ENCODE data around the gene MEDAG. TPM values are rescaled to one million over a fixed set of nuclear protein-coding genes. Genes with fewer than 3 reads are reported as not detected.
A peak's percentile ranks its signal among the peaks of the same experiment; 100 is the strongest.

The MEDAG gene
- total and polyA plus RNA-seq, 11 donors, result 3.8 to 41.9 (median 8.0) TPM

- no peak overlapping the region for H3K4me3 ChIP-seq
- intact Hi-C loops (cut with DNase I), result no loop called here
- 63 to 75% (median 68%) methylated on average over 6 of the region's 6 CpGs for WGBS, 4 donors
- H3K27ac ChIP-seq, result peak overlapping the region in 3 of 12 donors; percentile 5 to 30 (median 19)
- no peak for ATAC-seq
- no peaks in the 10 kb centered on the region for H3K36me3 ChIP-seq
- peak in 2 of 5 donors; percentile 49 to 67 for DNase-seq
- H3K4me1 ChIP-seq, result peaks cover 0 to 31% (median 6%) of the 10 kb centered on the region in 12 donors
- no peaks in the 10 kb centered on the region for H3K9me3 ChIP-seq
- TF ChIP-seq CTCF (IDR thresholded peaks at IDR 0.05) (no peak), POLR2A (IDR thresholded peaks at IDR 0.05) (no peak)
- no peaks in the 10 kb centered on the region for H3K27me3 ChIP-seq
Measured at GRCh38 chr13:30872685-30873461, 33.2 kb upstream of the MEDAG start.

GRCh38 chr13:30873499-30873898 lies 32.6 kb upstream of the MEDAG start:
- peaks cover 0 to 31% (median 6%) of the 10 kb centered on the region in 12 donors for H3K4me1 ChIP-seq

GRCh38 chr13:30874111-30874510 lies 32.0 kb upstream of the MEDAG start:
- intact Hi-C loops (cut with DNase I), result no loop called here

More at GRCh38 chr13:30873499-30873898, 32.6 kb upstream of the MEDAG start:
- H3K4me3 ChIP-seq, result no peak overlapping the region
- ATAC-seq (no peak), DNase-seq (no peak)
- TF ChIP-seq CTCF (IDR thresholded peaks at IDR 0.05) (no peak), POLR2A (IDR thresholded peaks at IDR 0.05) (no peak)
- H3K27me3 ChIP-seq, result no peaks in the 10 kb centered on the region
- peak overlapping the region in 4 of 12 donors; percentile 5 to 43 (median 24) for H3K27ac ChIP-seq
- WGBS, 4 donors, result 89 to 95% (median 91%) methylated on average over 5 of the region's 5 CpGs
- intact Hi-C loops (cut with DNase I), result no loop called here
- no peaks in the 10 kb centered on the region for H3K9me3 ChIP-seq
- H3K36me3 ChIP-seq, result no peaks in the 10 kb centered on the region

More at GRCh38 chr13:30874111-30874510, 32.0 kb upstream of the MEDAG start:
- TF ChIP-seq CTCF (IDR thresholded peaks at IDR 0.05) (no peak), POLR2A (IDR thresholded peaks at IDR 0.05) (no peak)
- no peaks in the 10 kb centered on the region for H3K36me3 ChIP-seq
- peaks cover 0 to 26% (median 6%) of the 10 kb centered on the region in 12 donors for H3K4me1 ChIP-seq
- 70 to 89% (median 85%) methylated on average over 5 to 6 of the region's 6 CpGs for WGBS, 4 donors
- DNase-seq (no peak), ATAC-seq (no peak)
- no peak overlapping the region for H3K4me3 ChIP-seq
- no peaks in the 10 kb centered on the region for H3K27me3 ChIP-seq
- no peak overlapping the region for H3K27ac ChIP-seq
- no peaks in the 10 kb centered on the region for H3K9me3 ChIP-seq
